Astrocyte (in vitro differentiated cells and primary cell): ENCODE data around the gene GDF2. TPM values are rescaled to one million over a fixed set of nuclear protein-coding genes. Genes with fewer than 3 reads are reported as not detected.

Source experiments
- DNase-seq: peaks from one replicate; pipeline ENCODE4 v3.0.0-alpha.2; 2010; ENCODE audit warnings: low read depth
- FAIRE-seq: peaks from 2 replicates; lab custom pipeline; 2011; peaks lifted over from hg19 to GRCh38; lab: Jason Lieb, UNC
- H2AFZ ChIP-seq: 2 replicates; pipeline ENCODE4 v1.6.0; 2012; ENCODE audit warnings: low read depth, low read length, inconsistent platforms
- H3K27ac ChIP-seq: 2 replicates; pipeline ENCODE4 v1.5.1; 2011; ENCODE audit warnings: low read depth, low read length, inconsistent platforms
- H3K27me3 ChIP-seq: 2 replicates; pipeline ENCODE4 v1.6.0; 2011; ENCODE audit warnings: low read length, inconsistent platforms; ENCODE audit not compliant: insufficient read depth
- H3K36me3 ChIP-seq: 2 replicates; pipeline ENCODE4 v1.5.1; 2011; ENCODE audit warnings: low read length, inconsistent platforms; ENCODE audit not compliant: insufficient read depth
- H3K4me1 ChIP-seq: 2 replicates; pipeline ENCODE4 v1.5.1; 2011; ENCODE audit warnings: low read length, inconsistent platforms; ENCODE audit not compliant: insufficient read depth
- H3K4me2 ChIP-seq: 2 replicates; pipeline ENCODE4 v1.6.0; 2012; ENCODE audit warnings: low read length, inconsistent platforms
- H3K4me3 ChIP-seq: 2 replicates; pipeline ENCODE4 v1.5.1; 2011; ENCODE audit warnings: low read depth, mild to moderate bottlenecking, low read length, inconsistent platforms; ENCODE audit not compliant: insufficient read depth
- H3K79me2 ChIP-seq: 2 replicates; pipeline ENCODE4 v1.6.0; 2012; ENCODE audit warnings: mild to moderate bottlenecking, low read length, inconsistent platforms; ENCODE audit not compliant: insufficient read depth
- H3K9ac ChIP-seq: 2 replicates; pipeline ENCODE4 v1.6.0; 2012; ENCODE audit warnings: mild to moderate bottlenecking, low read length, inconsistent platforms
- H3K9me3 ChIP-seq: 2 replicates; pipeline ENCODE4 v1.5.1; 2012; ENCODE audit warnings: low read depth, mild to moderate bottlenecking, low read length, inconsistent platforms; ENCODE audit not compliant: insufficient read depth
- H4K20me1 ChIP-seq: 2 replicates; pipeline ENCODE4 v1.6.0; 2012; ENCODE audit warnings: low read length, inconsistent platforms; ENCODE audit not compliant: insufficient read depth
- H3K27ac Mint-ChIP-seq: one replicate; pipeline ENCODE4 v1.8.0; 2021; ENCODE audit warnings: mild to moderate bottlenecking, mixed read lengths; ENCODE audit not compliant: unreplicated experiment
- H3K27me3 Mint-ChIP-seq: one replicate; pipeline ENCODE4 v1.8.0; 2021; ENCODE audit warnings: low read depth, mixed read lengths; ENCODE audit not compliant: unreplicated experiment
- H3K36me3 Mint-ChIP-seq: one replicate; pipeline ENCODE4 v1.8.0; 2021; ENCODE audit warnings: low read depth, mixed read lengths; ENCODE audit not compliant: unreplicated experiment
- H3K4me1 Mint-ChIP-seq: one replicate; pipeline ENCODE4 v1.8.0; 2021; ENCODE audit warnings: low read depth, mixed read lengths; ENCODE audit not compliant: unreplicated experiment
- H3K4me3 Mint-ChIP-seq: one replicate; pipeline ENCODE4 v1.8.0; 2021; ENCODE audit warnings: mild to moderate bottlenecking, moderate library complexity, mixed read lengths; ENCODE audit not compliant: unreplicated experiment
- H3K9me3 Mint-ChIP-seq: one replicate; pipeline ENCODE4 v1.8.0; 2021; ENCODE audit warnings: mild to moderate bottlenecking, mixed read lengths; ENCODE audit not compliant: unreplicated experiment
- EZH2 ChIP-seq: IDR thresholded peaks from 2 replicates; pipeline ENCODE4 v1.6.1; 2012; ENCODE audit warnings: mild to moderate bottlenecking, low read length, inconsistent platforms; ENCODE audit not compliant: insufficient read depth
- total RNA-seq: library from RNA; stranded (reverse); gene quantifications from 2 replicates; pipeline ENCODE4 v1.2.1, GENCODE V29; 2021
- TF ChIP-seq, protein P1 (sequence below): IDR thresholded peaks from 2 replicates; pipeline ENCODE4 v1.5.1; 2011; ENCODE audit warnings: low read depth, mild to moderate bottlenecking, inconsistent platforms, low read length, moderate library complexity; ENCODE audit not compliant: insufficient read depth

GDF2 gene
- total RNA-seq, 1 donor from 2014 or later: not detected

DNA sequence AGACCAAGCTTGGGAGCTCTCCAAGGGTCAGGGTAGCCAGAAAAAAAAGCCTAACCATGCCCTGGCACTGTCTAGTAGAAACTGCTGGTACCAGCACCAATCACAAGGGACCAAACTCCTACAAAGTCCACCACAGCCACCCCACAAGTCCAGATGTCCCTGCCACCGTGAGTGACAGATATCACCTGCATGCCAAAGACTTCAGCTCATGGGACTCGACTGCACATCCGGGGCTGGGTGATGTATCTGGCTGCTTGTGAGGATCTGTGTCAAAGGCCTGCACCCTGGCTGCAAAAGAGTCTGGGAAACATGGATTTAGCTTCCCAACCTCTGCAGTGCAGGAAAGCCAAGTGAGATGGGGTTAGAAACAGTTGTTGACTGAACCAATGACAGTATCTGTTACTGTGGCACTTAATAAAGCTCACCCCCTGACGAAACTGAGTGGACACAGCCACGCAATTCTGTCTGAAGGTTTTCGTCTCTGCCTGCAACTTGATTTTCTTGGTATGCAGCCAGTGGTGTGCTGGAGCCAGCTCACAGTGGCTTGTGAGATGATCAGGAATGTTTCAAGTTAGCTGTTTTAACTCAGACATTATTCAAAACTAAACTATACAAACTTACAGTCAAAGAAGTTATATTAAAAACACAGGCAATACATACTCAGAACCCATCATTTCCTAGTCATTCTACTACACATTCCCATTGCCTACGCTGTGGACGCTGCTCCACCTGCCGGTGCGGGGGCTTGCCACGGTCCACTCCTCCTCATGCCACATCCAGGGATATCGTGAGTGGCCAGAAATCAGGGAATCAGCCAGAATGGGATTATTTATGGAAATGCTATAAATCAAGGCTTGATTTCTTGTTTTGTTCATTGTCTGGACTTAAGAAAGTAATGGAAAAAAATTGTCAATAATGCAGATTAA, 52.6 kb downstream of the GDF2 start:
- Histone ChIP-seq H3K27me3 (peaks cover 6% of the 10 kb centered on the region), H3K4me1 (no peaks in the 10 kb centered on the region), H3K36me3 (no peaks in the 10 kb centered on the region), H3K4me2 (no peak overlapping the region), H3K79me2 (no peaks in the 10 kb centered on the region), H3K4me3 (no peak overlapping the region), H3K27ac (no peak overlapping the region), H2AFZ (no peak overlapping the region), H4K20me1 (no peaks in the 10 kb centered on the region), H3K9ac (no peak overlapping the region), H3K9me3 (no peaks in the 10 kb centered on the region)
- H3K36me3 Mint-ChIP-seq: peaks cover 3% of the 10 kb centered on the region
- H3K9me3 Mint-ChIP-seq: peaks cover 7% of the 10 kb centered on the region
- no peak overlapping the region for H3K27ac Mint-ChIP-seq
- FAIRE-seq: no peak
- no peak overlapping the region for H3K4me3 Mint-ChIP-seq
- peak; percentile 50 for DNase-seq
- TF ChIP-seq EZH2: no peak
- TF ChIP-seq, protein P1, sequence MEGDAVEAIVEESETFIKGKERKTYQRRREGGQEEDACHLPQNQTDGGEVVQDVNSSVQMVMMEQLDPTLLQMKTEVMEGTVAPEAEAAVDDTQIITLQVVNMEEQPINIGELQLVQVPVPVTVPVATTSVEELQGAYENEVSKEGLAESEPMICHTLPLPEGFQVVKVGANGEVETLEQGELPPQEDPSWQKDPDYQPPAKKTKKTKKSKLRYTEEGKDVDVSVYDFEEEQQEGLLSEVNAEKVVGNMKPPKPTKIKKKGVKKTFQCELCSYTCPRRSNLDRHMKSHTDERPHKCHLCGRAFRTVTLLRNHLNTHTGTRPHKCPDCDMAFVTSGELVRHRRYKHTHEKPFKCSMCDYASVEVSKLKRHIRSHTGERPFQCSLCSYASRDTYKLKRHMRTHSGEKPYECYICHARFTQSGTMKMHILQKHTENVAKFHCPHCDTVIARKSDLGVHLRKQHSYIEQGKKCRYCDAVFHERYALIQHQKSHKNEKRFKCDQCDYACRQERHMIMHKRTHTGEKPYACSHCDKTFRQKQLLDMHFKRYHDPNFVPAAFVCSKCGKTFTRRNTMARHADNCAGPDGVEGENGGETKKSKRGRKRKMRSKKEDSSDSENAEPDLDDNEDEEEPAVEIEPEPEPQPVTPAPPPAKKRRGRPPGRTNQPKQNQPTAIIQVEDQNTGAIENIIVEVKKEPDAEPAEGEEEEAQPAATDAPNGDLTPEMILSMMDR: no peak
- peaks cover 37% of the 10 kb centered on the region for H3K27me3 Mint-ChIP-seq
- peaks cover 2% of the 10 kb centered on the region for H3K4me1 Mint-ChIP-seq

DNA sequence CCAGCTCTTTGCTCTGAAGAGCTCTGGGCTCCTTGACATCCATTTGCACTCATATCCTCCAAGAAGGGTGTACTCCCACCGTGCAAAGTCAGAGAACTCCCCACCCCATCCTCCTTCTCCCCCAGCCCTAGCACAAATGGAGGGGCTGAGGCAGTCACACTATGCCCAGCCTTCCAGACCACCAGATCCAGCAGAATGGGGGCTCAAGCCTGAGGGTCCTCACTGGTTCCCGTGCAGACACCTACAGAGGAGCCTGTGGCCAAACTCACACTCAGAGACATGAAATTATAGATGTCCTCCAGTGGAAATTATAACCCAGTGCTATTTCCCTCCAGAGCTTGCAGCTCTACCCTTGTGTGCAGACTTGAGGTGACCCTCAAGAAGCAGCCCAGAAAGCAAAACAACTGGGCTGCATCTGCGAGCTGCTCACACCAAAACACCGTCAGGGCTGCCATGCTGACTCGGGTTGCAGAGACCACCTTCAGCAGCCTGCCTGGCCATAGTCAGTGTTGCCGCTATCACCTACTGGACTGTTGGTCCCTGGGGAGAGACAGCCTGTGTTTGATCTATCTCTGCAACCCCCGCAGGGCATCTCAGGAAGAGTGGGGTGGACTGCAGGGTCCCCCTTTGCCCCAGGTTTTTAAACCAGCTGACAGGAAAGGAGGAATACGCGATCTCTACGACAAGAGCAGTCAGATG, 54.4 kb downstream of the GDF2 start:
- no peaks in the 10 kb centered on the region for H3K36me3 ChIP-seq
- TF ChIP-seq EZH2: no peak
- TF ChIP-seq, protein P1: no peak
- DNase-seq: no peak
- H3K79me2 ChIP-seq: no peaks in the 10 kb centered on the region
- H3K27me3 ChIP-seq: peaks cover 13% of the 10 kb centered on the region
- no peaks in the 10 kb centered on the region for H3K4me1 ChIP-seq
- no peaks in the 10 kb centered on the region for H4K20me1 ChIP-seq
- H3K9me3 Mint-ChIP-seq: peaks cover 14% of the 10 kb centered on the region
- no peak for FAIRE-seq
- no peak overlapping the region for H2AFZ ChIP-seq
- H3K27me3 Mint-ChIP-seq: peaks cover 48% of the 10 kb centered on the region
- no peak overlapping the region for H3K4me2 ChIP-seq
- no peak overlapping the region for H3K9ac ChIP-seq
- peaks cover 2% of the 10 kb centered on the region for H3K4me1 Mint-ChIP-seq
- H3K27ac Mint-ChIP-seq: no peak overlapping the region
- H3K4me3 ChIP-seq: no peak overlapping the region
- H3K9me3 ChIP-seq: no peaks in the 10 kb centered on the region
- no peak overlapping the region for H3K4me3 Mint-ChIP-seq
- peaks cover 7% of the 10 kb centered on the region for H3K36me3 Mint-ChIP-seq
- H3K27ac ChIP-seq: no peak overlapping the region

Other genes starting within 250 kb of the GDF2 start
- gene GDF10, start 22.3 kb upstream of the GDF2 start, total RNA-seq: 2.2 and 6.1 TPM in 2 replicates
- not detected in 2 replicates for gene RBP3, start 25.9 kb downstream of the GDF2 start, total RNA-seq
- gene ZNF488, start 61.8 kb downstream of the GDF2 start, total RNA-seq: 0.94 and 1.4 TPM in 2 replicates
- gene ANXA8, start 161.7 kb downstream of the GDF2 start, total RNA-seq: 0.55 and 1.0 TPM in 2 replicates
- gene FAM25G, start 169.2 kb downstream of the GDF2 start, total RNA-seq: not detected in 2 replicates
- gene AGAP9, start 201.2 kb downstream of the GDF2 start, total RNA-seq: 6.5 and 7.0 TPM in 2 replicates